ENCODE results near the gene FARP1.

Gene FARP1

DNA sequence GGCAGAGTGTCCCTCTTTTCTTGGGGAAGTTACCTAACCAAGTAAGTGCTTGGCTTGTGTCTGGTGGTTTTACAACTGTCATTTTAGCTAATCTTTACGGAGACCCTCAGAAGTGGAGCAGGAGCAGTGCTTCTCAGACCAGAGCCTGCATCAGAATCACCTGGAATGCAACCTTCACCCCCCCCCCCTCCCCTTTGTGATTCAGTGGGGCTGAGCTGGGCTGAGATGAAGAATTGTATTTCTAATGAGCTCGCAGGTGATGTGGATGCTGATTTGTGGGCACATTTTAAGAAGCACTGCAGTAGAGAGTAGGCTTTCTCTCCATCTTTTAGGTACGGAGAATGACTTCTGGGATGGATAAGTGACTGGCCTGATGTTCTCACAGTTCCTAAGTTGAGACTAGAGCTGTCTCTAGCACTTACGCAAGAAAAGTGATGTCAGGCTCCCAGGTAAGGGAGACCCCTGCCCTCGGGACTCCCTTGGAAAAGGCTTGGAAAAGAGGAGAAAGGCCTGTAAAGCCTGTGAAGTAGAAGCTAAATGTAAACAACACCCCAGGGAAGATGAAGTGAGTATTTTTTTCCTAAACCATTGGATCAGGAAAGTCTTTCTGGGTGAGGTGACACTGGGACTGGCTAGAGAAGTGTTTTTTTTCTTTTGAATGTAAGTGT is 57.5 kb downstream of the FARP1 start:
- Histone ChIP-seq H4K20me1 (ENCODE audit: control insufficient read depth, insufficient read depth, low read depth, low read length) (no peaks in the 10 kb centered on the region), H3F3A (ENCODE audit: control insufficient read depth, insufficient read depth) (no peaks in the 10 kb centered on the region), H3K4me1 (ENCODE audit: control insufficient read depth, low read length) (no peaks in the 10 kb centered on the region), H3K4me3 (ENCODE audit: low read length) (no peak overlapping the region), H3K4me2 (ENCODE audit: low read length) (no peak overlapping the region), H3K27ac (ENCODE audit: low read depth, low read length) (no peak overlapping the region), H3K36me3 (ENCODE audit: control insufficient read depth, low read length) (no peaks in the 10 kb centered on the region), H3K79me2 (ENCODE audit: control insufficient read depth, low read length) (no peaks in the 10 kb centered on the region), H3K9me2 (replicated peaks; ENCODE audit: control insufficient read depth, low read length) (no peaks in the 10 kb centered on the region), H3K27me3 (ENCODE audit: control insufficient read depth, low read length) (no peaks in the 10 kb centered on the region; the same call in 1 of the 2 replicates), H3K9me3 (ENCODE audit: control insufficient read depth, insufficient read depth, low read length) (no peaks in the 10 kb centered on the region)
- no peak for TF ChIP-seq EZH2phosphoT487 (IDR thresholded peaks at IDR 0.05; ENCODE audit: borderline replicate concordance, low read length)
- TF ChIP-seq CTCF (IDR thresholded peaks at IDR 0.05; ENCODE audit: low read depth, low read length, poor library complexity, severe bottlenecking), result no peak

GRCh38 chr13:98201189-98201588 is 58.3 kb downstream of the FARP1 start:
- H3K27me3 ChIP-seq (ENCODE audit: control insufficient read depth, low read length), result no peaks in the 10 kb centered on the region; the same call in 1 of the 2 replicates
- H3K36me3 ChIP-seq (ENCODE audit: control insufficient read depth, low read length), result no peaks in the 10 kb centered on the region
- no peak overlapping the region for H3K27ac ChIP-seq (ENCODE audit: low read depth, low read length)
- H3K79me2 ChIP-seq (ENCODE audit: control insufficient read depth, low read length), result no peaks in the 10 kb centered on the region
- no peaks in the 10 kb centered on the region for H4K20me1 ChIP-seq (ENCODE audit: control insufficient read depth, insufficient read depth, low read depth, low read length)
- H3K4me2 ChIP-seq (ENCODE audit: low read length), result no peak overlapping the region
- no peak for TF ChIP-seq EZH2phosphoT487 (IDR thresholded peaks at IDR 0.05; ENCODE audit: borderline replicate concordance, low read length)
- no peak for TF ChIP-seq CTCF (IDR thresholded peaks at IDR 0.05; ENCODE audit: low read depth, low read length, poor library complexity, severe bottlenecking)
- H3K4me3 ChIP-seq (ENCODE audit: low read length), result no peak overlapping the region
- H3K9me2 ChIP-seq (replicated peaks; ENCODE audit: control insufficient read depth, low read length), result no peaks in the 10 kb centered on the region
- H3K4me1 ChIP-seq (ENCODE audit: control insufficient read depth, low read length), result no peaks in the 10 kb centered on the region
- no peaks in the 10 kb centered on the region for H3K9me3 ChIP-seq (ENCODE audit: control insufficient read depth, insufficient read depth, low read length)
- no peaks in the 10 kb centered on the region for H3F3A ChIP-seq (ENCODE audit: control insufficient read depth, insufficient read depth)

- TF ChIP-seq CTCF (IDR thresholded peaks at IDR 0.05; ENCODE audit: low read depth, low read length, poor library complexity, severe bottlenecking) (no peak), EZH2phosphoT487 (IDR thresholded peaks at IDR 0.05; ENCODE audit: borderline replicate concordance, low read length) (no peak)
- Histone ChIP-seq H3K9me2 (replicated peaks; ENCODE audit: control insufficient read depth, low read length) (no peaks in the 10 kb centered on the region), H3F3A (ENCODE audit: control insufficient read depth, insufficient read depth) (no peaks in the 10 kb centered on the region), H3K27me3 (ENCODE audit: control insufficient read depth, low read length) (no peaks in the 10 kb centered on the region; the same call in 1 of the 2 replicates), H3K27ac (ENCODE audit: low read depth, low read length) (no peak overlapping the region), H4K20me1 (ENCODE audit: control insufficient read depth, insufficient read depth, low read depth, low read length) (no peaks in the 10 kb centered on the region), H3K4me1 (ENCODE audit: control insufficient read depth, low read length) (no peaks in the 10 kb centered on the region), H3K4me3 (ENCODE audit: low read length) (no peak overlapping the region), H3K36me3 (ENCODE audit: control insufficient read depth, low read length) (no peaks in the 10 kb centered on the region), H3K9me3 (ENCODE audit: control insufficient read depth, insufficient read depth, low read length) (no peaks in the 10 kb centered on the region), H3K4me2 (ENCODE audit: low read length) (no peak overlapping the region), H3K79me2 (ENCODE audit: control insufficient read depth, low read length) (no peaks in the 10 kb centered on the region)
These were observed 59.1 kb downstream of the FARP1 start for GRCh38 chr13:98201984-98202383.

Measured in DOHH2 (cell line).